Smooth muscle cell (in vitro differentiated cells): ENCODE measurements around the gene MAJIN. TPM values are rescaled to one million over a fixed set of nuclear protein-coding genes. Genes with fewer than 3 reads are reported as not detected.

Experiments used
- DNase-seq: peaks from one replicate; lab custom pipeline; 2025; ENCODE audit not compliant: unreplicated experiment; lab: John Stamatoyannopoulos, UW
- H2AFZ ChIP-seq: fragments of 200-600 bp; sonication (generic); 2 replicates; pipeline ENCODE4 v1.6.0; 2016; ENCODE audit warnings: antibody characterized with exemption, low read depth, mild to moderate bottlenecking
- H3F3A ChIP-seq: fragments of 200-600 bp; sonication (generic); 2 replicates; pipeline ENCODE4 v1.6.0; 2017; ENCODE audit warnings: antibody characterized with exemption, low read depth
- H3K27ac ChIP-seq: fragments of 200-600 bp; sonication (generic); 2 replicates; pipeline ENCODE4 v1.5.1; 2016; ENCODE audit warnings: low read depth, mild to moderate bottlenecking
- H3K27me3 ChIP-seq: fragments of 200-600 bp; sonication (generic); 2 replicates; pipeline ENCODE4 v1.6.1; 2016; ENCODE audit warnings: low read depth, mild to moderate bottlenecking
- H3K36me3 ChIP-seq: fragments of 200-600 bp; sonication (generic); 2 replicates; pipeline ENCODE4 v1.5.1; 2016; ENCODE audit warnings: low read depth
- H3K4me1 ChIP-seq: fragments of 200-600 bp; sonication (generic); 2 replicates; pipeline ENCODE4 v1.5.1; 2016; ENCODE audit warnings: low read depth
- H3K4me2 ChIP-seq: fragments of 200-600 bp; sonication (generic); 2 replicates; pipeline ENCODE4 v1.6.0; 2016; ENCODE audit warnings: mild to moderate bottlenecking
- H3K4me3 ChIP-seq: fragments of 200-600 bp; sonication (generic); 2 replicates; pipeline ENCODE4 v1.5.1; 2016; ENCODE audit warnings: mild to moderate bottlenecking
- H3K79me2 ChIP-seq: fragments of 200-600 bp; sonication (generic); 2 replicates; pipeline ENCODE4 v1.6.0; 2016; ENCODE audit warnings: low read depth, mild to moderate bottlenecking
- H3K9ac ChIP-seq: fragments of 200-600 bp; sonication (generic); 2 replicates; pipeline ENCODE4 v1.6.0; 2016; ENCODE audit warnings: low read depth
- H3K9me3 ChIP-seq: fragments of 200-600 bp; sonication (generic); replicated peaks from 2 replicates; pipeline ENCODE4 v1.5.1; 2016; ENCODE audit warnings: low read depth
- H4K20me1 ChIP-seq: fragments of 200-600 bp; sonication (generic); 2 replicates; pipeline ENCODE4 v1.6.0; 2016; ENCODE audit warnings: low read depth
- CTCF ChIP-seq: fragments of 200-600 bp; sonication (generic); IDR thresholded peaks from 2 replicates; pipeline ENCODE4 v1.5.1; 2017; ENCODE audit warnings: borderline replicate concordance, mild to moderate bottlenecking, antibody characterized with exemption; ENCODE audit not compliant: insufficient read depth, poor library complexity, severe bottlenecking
- WGBS: methylation state at CpG from one replicate; pipeline ENCODE4 v1.1.7; 2016; ENCODE audit warnings: low lambda C conversion rate; 5-methylcytosine and 5-hydroxymethylcytosine counted together
- polyA plus RNA-seq: library from polyadenylated mRNA; unstranded; fragments of >200 nt; fragmentation: Nextera tagmentation; extraction: Ambion mirVana; gene quantifications from 2 replicates; pipeline ENCODE4 v1.2.1, GENCODE V29; 2016
- total RNA-seq: library from RNA; depleted of rRNA; stranded (reverse); fragments of >200 nt; gene quantifications from 2 replicates; pipeline ENCODE4 v1.2.3, GENCODE V29; 2014

Gene MAJIN
- total and polyA plus RNA-seq, 2 experiments from 2014 or later: not detected

DNA sequence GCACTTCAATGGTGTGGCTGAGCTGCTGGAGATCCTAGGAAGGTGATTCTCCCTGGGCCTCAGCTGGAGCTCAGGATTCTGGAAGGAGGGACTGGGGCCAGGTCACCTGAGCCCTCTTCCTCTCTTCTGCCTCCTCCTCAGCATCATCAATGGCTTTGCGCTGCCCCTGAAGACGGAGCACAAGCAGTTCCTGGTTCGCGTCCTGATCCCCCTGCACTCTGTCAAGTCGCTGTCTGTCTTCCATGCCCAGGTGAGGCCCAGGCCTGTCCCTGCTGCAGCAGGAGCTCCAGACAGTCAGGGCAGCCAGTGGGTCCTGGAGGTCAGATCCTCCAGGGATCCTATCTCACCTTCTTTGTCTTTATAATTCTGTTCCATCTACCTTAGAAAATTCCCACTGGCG lies 41.6 kb downstream of the MAJIN start:
- H3K79me2 ChIP-seq: no peaks in the 10 kb centered on the region
- no peaks in the 10 kb centered on the region for H3K9me3 ChIP-seq
- H3K4me3 ChIP-seq: no peak overlapping the region
- H3K4me1 ChIP-seq: peaks cover 3% of the 10 kb centered on the region
- no peak for TF ChIP-seq CTCF
- no peak overlapping the region for H2AFZ ChIP-seq
- WGBS: 100% methylated on average over 6 of the region's 6 CpGs
- H3F3A ChIP-seq: no peaks in the 10 kb centered on the region
- no peak overlapping the region for H3K9ac ChIP-seq
- DNase-seq: no peak
- H3K27ac ChIP-seq: no peak overlapping the region
- H3K36me3 ChIP-seq: peaks cover 7% of the 10 kb centered on the region
- H3K4me2 ChIP-seq: no peak overlapping the region
- H3K27me3 ChIP-seq: no peaks in the 10 kb centered on the region
- H4K20me1 ChIP-seq: no peaks in the 10 kb centered on the region

- 98% methylated on average over 7 of the region's 7 CpGs for WGBS
- DNase-seq: no peak
- no peaks in the 10 kb centered on the region for H3K27me3 ChIP-seq
- no peaks in the 10 kb centered on the region for H3F3A ChIP-seq
- no peak overlapping the region for H3K9ac ChIP-seq
- peaks cover 3% of the 10 kb centered on the region for H3K79me2 ChIP-seq
- TF ChIP-seq CTCF: no peak
- H3K4me1 ChIP-seq: peaks cover 3% of the 10 kb centered on the region
- peaks cover 7% of the 10 kb centered on the region for H3K36me3 ChIP-seq
- H4K20me1 ChIP-seq: no peaks in the 10 kb centered on the region
- H3K4me2 ChIP-seq: no peak overlapping the region
- no peak overlapping the region for H2AFZ ChIP-seq
- H3K27ac ChIP-seq: no peak overlapping the region
- H3K4me3 ChIP-seq: no peak overlapping the region
- H3K9me3 ChIP-seq: no peaks in the 10 kb centered on the region
Observed at GRCh38 chr11:64929625-64930024, 42.3 kb downstream of the MAJIN start.

- no peak overlapping the region for H2AFZ ChIP-seq
- 96% methylated on average over 2 of the region's 2 CpGs for WGBS
- H3K36me3 ChIP-seq: peaks cover 7% of the 10 kb centered on the region
Observed at GRCh38 chr11:64928957-64929356, 43.0 kb downstream of the MAJIN start.

More at GRCh38 chr11:64928957-64929356, 43.0 kb downstream of the MAJIN start:
- no peak for DNase-seq
- Histone ChIP-seq H3K27ac (no peak overlapping the region), H3K79me2 (peaks cover 3% of the 10 kb centered on the region), H4K20me1 (no peaks in the 10 kb centered on the region), H3K9ac (no peak overlapping the region), H3K27me3 (no peaks in the 10 kb centered on the region), H3K9me3 (no peaks in the 10 kb centered on the region), H3K4me2 (no peak overlapping the region), H3K4me3 (no peak overlapping the region), H3F3A (no peaks in the 10 kb centered on the region), H3K4me1 (peaks cover 3% of the 10 kb centered on the region)
- TF ChIP-seq CTCF: no peak
